22Rv1 (cell line): ENCODE measurements around the gene SHLD1.

Source experiments
- H3K27ac ChIP-seq: fragments of 450-650 bp; 2 replicates; pipeline ENCODE4 v1.5.1; 2017
- ZFX ChIP-seq: fragments of 450-650 bp; IDR thresholded peaks from 2 replicates; pipeline ENCODE4 v1.6.1; 2017; ENCODE audit warnings: antibody characterized with exemption, borderline replicate concordance
- TF ChIP-seq, protein P1 (sequence below): fragments of 450-650 bp; IDR thresholded peaks from 2 replicates; pipeline ENCODE4 v1.5.1; 2017; ENCODE audit warnings: mild to moderate bottlenecking

Gene SHLD1

DNA sequence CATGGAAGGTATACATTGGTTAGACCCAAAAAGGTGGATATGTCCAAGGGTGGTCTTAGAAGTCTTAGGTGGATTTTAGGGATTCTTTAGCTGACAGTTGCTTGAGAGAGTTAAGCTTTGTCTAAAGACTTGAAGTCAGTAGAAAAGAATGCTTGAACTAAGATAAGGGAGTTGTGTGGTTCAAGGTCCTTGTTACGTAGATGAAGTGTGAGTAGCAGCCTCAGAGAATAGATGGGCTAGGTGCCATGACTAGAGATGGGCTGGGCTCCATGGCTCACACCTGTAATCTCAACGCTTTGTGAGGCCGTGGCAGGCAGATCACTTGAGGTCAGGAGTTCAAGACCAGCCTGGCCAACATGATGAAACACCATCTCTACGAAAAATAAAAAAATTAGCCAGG, 1.7 kb downstream of the SHLD1 start:
- H3K27ac ChIP-seq = no peak overlapping the region
- TF ChIP-seq, protein P1, sequence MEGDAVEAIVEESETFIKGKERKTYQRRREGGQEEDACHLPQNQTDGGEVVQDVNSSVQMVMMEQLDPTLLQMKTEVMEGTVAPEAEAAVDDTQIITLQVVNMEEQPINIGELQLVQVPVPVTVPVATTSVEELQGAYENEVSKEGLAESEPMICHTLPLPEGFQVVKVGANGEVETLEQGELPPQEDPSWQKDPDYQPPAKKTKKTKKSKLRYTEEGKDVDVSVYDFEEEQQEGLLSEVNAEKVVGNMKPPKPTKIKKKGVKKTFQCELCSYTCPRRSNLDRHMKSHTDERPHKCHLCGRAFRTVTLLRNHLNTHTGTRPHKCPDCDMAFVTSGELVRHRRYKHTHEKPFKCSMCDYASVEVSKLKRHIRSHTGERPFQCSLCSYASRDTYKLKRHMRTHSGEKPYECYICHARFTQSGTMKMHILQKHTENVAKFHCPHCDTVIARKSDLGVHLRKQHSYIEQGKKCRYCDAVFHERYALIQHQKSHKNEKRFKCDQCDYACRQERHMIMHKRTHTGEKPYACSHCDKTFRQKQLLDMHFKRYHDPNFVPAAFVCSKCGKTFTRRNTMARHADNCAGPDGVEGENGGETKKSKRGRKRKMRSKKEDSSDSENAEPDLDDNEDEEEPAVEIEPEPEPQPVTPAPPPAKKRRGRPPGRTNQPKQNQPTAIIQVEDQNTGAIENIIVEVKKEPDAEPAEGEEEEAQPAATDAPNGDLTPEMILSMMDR = no peak
- no peak for TF ChIP-seq ZFX

DNA sequence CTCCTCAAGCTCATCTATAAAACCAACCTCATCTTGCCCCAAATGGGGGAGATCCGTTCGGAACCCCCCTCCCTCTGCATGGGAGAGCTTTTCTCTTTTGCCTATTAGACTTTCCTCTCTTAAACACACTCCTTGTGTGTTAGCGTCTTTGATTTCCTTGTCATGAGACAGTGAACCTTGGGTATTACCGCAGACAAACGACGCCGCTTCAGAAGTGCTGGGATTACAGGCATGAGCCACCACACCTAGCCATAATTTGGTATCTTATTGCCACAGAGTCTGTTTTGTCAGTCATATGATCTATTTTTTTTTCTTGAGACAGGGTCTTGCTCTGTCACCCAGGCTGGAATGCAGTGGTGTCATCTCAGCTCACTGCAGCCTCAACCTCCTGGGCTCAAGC, 3.6 kb downstream of the SHLD1 start:
- no peak overlapping the region for H3K27ac ChIP-seq
- TF ChIP-seq ZFX = no peak
- TF ChIP-seq, protein P1 = no peak

GRCh38 chr20:5757949-5758348, 7.7 kb downstream of the SHLD1 start:
- TF ChIP-seq, protein P1 = no peak
- TF ChIP-seq ZFX = no peak
- no peak overlapping the region for H3K27ac ChIP-seq

DNA sequence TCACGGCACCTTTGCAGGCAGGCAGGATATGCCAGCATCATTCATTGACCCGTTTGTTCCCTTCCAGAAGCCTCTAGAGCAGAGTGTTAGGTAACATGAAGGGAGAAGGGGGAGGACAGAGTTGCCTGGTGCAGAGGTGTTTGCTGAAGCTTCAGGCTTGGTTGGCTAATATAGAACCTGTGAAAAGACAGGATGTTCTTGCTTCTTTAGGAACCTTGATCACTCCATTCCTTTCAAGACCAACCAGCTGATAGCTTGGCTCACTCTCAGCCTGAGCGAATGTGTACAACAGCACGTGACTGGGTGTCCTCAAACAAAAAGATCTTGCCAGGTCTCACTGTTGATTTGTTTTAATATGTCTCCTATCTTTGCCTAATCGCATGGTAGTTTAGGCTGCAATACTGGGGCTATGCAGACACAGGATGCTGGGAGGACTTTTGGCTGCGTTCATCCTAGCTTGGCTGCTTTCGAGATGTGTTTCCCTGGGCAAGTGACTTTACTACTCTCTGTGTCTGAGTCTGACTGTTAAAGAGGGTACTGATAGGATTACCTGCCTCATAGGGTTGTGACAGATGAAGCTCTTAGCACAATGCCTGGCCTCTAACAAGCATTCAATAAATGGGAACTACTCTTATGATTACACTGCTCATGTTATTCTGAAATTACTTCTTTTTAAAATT, 16.0 kb downstream of the SHLD1 start:
- H3K27ac ChIP-seq = no peak overlapping the region
- TF ChIP-seq ZFX = no peak
- TF ChIP-seq, protein P1 = no peak

DNA sequence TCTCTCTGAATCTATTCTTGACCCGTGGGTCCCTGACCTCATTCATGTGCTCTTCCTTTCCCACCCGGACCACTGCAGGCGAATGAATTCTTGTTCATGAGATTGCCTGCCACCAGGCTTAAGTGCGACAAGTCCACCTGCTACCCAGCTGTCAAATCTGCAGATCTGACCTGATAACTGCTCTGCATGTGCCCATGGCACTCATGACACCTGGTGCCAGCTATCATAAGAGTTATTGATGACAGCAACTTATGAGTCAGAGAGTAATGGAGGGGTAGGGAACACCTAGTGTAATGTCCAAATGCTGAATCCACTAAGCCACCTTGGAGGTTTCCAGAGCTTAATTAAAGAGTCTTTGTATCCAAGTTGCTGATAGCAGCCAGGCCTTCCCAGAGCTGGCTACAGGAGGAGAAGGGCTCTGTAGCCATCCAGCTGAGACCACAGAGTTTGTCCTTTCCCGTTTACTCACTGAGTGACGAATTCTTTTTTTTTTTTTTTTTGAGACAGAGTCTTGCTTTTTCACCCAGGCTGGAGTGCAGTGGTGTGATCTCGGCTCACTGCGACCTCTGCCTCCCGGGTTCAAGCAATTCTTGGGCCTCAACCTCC, 17.4 kb downstream of the SHLD1 start:
- no peak overlapping the region for H3K27ac ChIP-seq
- TF ChIP-seq, protein P1 = no peak
- TF ChIP-seq ZFX = no peak

DNA sequence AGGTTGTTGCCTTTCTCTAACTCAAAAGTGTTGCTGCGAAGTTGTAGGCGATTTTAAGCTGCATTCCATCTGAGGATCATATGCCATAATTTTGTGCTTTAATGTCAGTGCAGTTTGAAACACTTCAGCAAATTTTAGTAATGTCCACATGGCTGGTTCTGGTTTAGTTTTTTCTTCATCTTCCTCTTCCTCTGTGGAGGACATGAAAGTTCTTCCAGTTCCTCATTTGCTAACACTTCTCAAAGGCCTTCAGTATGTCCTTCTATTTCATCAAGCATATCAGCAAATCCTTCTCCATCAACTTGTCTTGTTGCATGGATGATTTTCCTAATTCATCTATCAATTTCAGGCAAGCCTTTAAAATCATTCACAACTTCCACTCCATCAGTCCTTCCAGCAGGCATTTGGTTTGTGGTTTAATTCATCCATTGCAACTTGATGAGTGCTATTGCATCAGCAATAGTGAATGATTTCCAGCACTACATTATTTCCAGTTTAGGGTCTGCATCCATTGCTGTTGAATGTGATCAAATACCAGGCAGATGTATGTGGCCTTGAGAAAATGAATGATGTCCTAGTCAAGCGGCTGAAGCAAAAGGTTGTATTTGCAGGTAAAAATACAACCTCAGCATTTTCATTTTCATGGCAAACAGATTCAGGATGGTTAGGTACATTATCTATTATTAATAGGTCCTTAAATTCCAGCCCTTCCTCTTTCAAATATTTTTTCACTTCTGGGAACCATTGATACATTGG, 20.2 kb downstream of the SHLD1 start:
- TF ChIP-seq, protein P1 = no peak
- TF ChIP-seq ZFX = no peak
- H3K27ac ChIP-seq = no peak overlapping the region

- no peak overlapping the region for H3K27ac ChIP-seq
- TF ChIP-seq, protein P1 = no peak
- TF ChIP-seq ZFX = no peak
Measured at GRCh38 chr20:5770987-5771318, 20.8 kb downstream of the SHLD1 start.
